LNCAP (cell line): ENCODE data around the gene EIF5A.
A peak's percentile ranks its signal among the peaks of the same experiment; 100 is the strongest.

Source experiments
- TF ChIP-seq, protein P1 (sequence below): fragments of 450-650 bp; IDR thresholded peaks from 2 replicates; pipeline ENCODE4 v1.5.1; 2017; ENCODE audit warnings: mild to moderate bottlenecking

The EIF5A gene

DNA sequence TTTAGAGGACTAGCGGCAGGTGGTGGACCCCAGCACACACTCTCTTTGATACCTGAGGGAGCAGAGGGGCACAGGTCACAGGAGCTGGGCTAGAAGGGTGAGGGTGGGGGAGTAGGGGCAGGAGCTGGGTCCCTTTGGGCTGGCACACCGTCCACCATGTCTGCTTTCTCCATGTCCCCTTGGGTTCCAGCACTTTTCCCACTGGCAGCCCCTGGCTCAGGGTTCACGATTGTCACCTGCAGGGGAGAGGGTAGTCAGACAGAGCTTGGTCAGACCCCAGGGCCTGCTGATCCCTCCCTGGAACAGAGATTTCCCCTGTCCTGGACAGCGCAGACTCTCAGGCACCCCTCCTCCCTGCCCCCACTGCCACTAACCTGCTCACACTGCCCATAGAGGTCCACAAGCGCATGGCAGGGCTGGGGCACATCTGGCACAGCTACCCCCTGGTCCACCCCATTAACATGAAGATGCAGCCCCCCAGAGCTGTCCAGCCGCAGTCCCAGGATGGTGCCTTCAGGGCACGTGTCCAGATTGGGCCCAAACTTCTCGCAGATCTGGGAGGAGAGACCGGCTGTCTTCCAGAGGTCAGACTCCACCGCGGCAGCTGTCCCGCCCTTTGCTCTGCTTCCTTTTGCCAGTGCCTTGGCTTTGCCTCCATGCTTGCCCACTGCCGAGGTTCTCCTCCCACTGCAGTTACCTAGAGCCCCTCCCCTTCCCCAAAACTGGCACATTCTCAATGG lies 10.9 kb downstream of the EIF5A start:
- TF ChIP-seq, protein P1, sequence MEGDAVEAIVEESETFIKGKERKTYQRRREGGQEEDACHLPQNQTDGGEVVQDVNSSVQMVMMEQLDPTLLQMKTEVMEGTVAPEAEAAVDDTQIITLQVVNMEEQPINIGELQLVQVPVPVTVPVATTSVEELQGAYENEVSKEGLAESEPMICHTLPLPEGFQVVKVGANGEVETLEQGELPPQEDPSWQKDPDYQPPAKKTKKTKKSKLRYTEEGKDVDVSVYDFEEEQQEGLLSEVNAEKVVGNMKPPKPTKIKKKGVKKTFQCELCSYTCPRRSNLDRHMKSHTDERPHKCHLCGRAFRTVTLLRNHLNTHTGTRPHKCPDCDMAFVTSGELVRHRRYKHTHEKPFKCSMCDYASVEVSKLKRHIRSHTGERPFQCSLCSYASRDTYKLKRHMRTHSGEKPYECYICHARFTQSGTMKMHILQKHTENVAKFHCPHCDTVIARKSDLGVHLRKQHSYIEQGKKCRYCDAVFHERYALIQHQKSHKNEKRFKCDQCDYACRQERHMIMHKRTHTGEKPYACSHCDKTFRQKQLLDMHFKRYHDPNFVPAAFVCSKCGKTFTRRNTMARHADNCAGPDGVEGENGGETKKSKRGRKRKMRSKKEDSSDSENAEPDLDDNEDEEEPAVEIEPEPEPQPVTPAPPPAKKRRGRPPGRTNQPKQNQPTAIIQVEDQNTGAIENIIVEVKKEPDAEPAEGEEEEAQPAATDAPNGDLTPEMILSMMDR, result no peak

DNA sequence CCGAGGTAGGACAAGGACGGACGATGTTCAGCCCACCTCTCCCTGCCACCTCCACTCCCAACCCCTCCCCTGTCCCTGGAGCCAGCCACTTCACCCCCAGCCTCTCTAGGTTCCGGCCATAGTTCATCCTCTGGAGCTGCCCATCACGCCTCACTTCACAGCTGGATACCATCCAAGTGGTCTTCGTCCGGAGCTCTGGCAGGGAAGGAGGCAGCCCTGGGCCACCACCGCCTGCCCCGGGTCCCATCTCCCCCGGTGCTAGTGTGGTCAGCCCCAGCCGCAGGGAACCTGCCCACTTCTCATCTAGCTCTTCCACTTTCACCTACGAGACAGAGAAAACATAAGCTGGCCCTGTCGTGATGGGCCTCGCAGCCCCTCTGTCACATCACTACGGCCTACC lies 14.0 kb downstream of the EIF5A start:
- TF ChIP-seq, protein P1, result no peak

DNA sequence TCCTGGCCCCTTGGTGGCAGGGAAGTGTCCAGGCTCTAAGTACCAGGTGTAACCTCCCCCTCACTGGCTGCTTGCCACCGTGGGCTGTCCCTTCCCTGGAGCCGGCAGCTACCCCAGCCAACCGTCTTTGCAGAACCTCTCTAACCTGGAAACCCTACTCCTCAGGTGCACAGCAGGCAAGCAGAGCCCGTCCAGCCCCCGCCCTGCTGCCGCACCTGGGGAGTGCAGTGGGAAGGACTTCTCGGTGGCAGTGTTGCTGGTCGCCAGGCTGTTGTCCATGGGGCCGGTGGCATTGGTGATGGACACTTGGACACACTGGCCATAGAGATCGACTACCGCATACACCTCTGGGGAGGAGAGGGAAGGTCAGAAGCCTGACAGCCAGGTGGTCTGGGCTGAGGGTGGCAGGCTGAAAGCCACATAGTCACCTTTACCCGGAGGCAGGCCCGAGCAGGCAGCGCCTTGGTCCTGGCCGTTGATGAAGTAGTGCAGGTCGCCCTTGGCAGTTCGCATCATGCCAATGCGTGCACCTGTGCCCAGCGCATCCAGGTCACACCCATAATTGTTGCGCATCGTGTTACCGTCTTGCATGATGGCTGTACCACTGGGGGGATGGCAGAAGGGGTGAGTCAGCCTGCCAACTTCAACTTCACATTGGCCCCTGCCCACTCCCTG lies 15.2 kb downstream of the EIF5A start:
- TF ChIP-seq, protein P1, result no peak

DNA sequence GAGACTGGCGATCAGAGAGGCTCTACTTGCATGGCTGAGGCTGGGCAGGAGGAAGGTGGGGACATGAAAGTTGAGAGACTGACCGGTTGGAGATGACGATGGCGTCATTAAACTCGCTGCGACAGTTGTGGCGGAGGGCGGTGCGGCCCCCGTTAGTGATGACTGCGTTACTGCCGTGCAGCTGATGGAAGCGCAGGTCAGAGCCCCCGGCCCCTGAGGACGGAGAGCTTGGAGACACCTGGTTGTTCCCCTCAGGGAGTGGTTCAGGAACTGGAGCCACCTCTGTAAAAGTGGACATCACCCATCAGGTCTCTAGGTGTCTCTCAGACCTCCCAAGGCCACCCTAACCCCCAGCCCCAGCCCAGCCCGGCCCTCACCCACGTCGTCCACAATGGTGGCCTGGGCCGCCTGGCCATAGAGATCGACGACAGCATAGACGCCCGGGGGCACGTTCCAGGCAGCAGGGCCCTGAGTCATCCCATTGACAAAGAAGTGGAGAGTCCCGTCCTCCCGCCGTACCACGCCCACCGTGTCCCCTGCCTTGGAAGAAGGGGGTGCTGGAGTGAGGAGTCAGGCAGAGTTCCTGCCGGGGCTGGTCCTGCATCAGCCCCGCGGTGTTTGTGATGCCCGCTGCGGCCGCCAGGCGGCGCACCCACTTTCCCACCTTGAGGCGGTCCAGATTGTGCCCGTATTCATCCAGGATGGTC lies 16.5 kb downstream of the EIF5A start:
- TF ChIP-seq, protein P1, result peak; percentile 96

DNA sequence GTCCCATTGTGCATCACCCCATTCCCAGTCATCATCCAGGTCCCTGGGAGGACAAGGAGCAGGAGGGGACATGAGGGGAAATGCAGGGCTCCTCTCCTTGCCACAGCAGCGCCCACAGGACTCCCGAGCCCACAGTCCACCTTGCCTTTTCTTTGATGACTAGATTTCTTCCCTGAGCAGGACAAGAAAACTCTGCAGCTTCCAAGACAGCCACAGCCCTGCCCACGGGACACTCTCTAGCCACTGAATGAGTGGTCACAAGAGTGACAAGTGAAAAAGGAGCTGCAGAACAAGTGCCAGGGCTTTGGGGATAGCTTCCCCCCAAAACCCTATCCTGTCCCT lies 17.0 kb downstream of the EIF5A start:
- TF ChIP-seq, protein P1, result peak; percentile 46

DNA sequence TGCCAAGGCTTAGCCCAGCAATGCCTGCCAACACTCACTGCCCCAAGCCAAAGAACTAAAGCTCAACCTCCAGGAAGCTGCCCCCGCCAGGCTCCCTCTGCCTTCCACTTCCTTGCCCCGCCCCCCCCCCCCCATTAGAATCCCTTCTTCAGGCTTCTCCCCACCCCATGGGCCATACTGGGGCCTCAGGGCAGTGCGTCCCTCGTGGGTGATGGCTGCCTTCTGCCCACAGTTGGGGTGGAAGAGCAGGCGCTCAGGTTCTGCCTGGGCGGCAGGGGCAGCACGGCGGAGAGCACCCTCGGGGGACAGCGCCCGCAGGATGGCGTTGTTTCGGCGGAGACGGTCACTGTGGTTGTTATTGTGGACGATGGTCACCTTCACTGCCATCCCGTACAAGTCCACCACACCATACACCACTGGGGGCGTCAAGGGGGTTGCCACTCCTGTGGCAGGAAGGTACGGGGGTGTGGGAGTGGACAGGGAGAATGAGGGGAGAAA lies 17.7 kb downstream of the EIF5A start:
- TF ChIP-seq, protein P1, result no peak

DNA sequence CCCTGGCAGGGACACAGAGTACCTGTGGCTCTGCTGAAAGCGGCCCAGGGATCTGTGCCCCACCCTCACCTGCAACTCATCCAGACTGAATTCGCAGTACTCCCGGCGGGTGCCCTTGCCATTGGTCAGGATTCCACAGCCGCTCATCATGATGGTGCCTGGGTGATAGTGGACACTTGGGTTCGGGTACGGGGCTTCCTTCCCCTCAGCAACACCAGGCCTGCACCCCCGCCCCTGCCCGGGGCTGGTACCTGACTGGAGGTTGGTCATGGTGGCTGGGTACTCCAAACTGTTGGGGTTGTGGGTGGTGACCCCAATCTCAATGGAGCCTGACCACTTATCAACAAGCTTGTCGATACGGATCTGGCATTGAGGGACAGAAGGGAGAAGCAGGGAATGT lies 18.8 kb downstream of the EIF5A start:
- TF ChIP-seq, protein P1, result no peak
